Measurements from ENCODE around the gene STX7. TPM values are rescaled to one million over a fixed set of nuclear protein-coding genes. Genes with fewer than 3 reads are reported as not detected.
A peak's percentile ranks its signal among the peaks of the same experiment; 100 is the strongest.

STX7 gene
- total RNA-seq, 4 donors from 2014 or later = 23.7 to 34.1 (median 26.8) TPM

GRCh38 chr6:132484680-132485018 lies 28.3 kb downstream of the STX7 start:
- Histone ChIP-seq H3K4me1 (peaks cover 0 to 37% (median 0%) of the 10 kb centered on the region in 3 donors), H3K27ac (no peak overlapping the region), H3K9me3 (no peaks in the 10 kb centered on the region), H3K4me3 (no peak overlapping the region), H3K36me3 (peaks cover 0 to 10% (median 0%) of the 10 kb centered on the region in 3 donors), H3K27me3 (no peaks in the 10 kb centered on the region)
- TF ChIP-seq CTCF (IDR thresholded peaks at IDR 0.05) (no peak), POLR2A (IDR thresholded peaks at IDR 0.05) (no peak)
- 78 to 86% methylated on average over 4 of the region's 4 CpGs for WGBS, 2 donors
- no peak for DNase-seq
- intact Hi-C loops (cut with DNase I) = loop anchor here (5.0 kb wide), 1 partner anchor 202 kb away; no protein-coding TSS in a partner anchor

- TF ChIP-seq POLR2A (IDR thresholded peaks at IDR 0.05) = no peak
- TF ChIP-seq CTCF (IDR thresholded peaks at IDR 0.05) = peak; percentile 47 to 79 (median 69)
- Histone ChIP-seq H3K9me3 (no peaks in the 10 kb centered on the region), H3K4me1 (peaks cover 0 to 34% (median 0%) of the 10 kb centered on the region in 3 donors), H3K27me3 (no peaks in the 10 kb centered on the region), H3K36me3 (peaks cover 0 to 10% (median 0%) of the 10 kb centered on the region in 3 donors), H3K4me3 (no peak overlapping the region), H3K27ac (no peak overlapping the region)
- DNase-seq = no peak
- intact Hi-C loops (cut with DNase I) = loop anchor here (5.0 kb wide), 1 partner anchor 202 kb away; no protein-coding TSS in a partner anchor
- WGBS, 2 donors = 22% methylated on average over 9 of the region's 9 CpGs
Measured at GRCh38 chr6:132483779-132484679, 28.9 kb downstream of the STX7 start.

DNA sequence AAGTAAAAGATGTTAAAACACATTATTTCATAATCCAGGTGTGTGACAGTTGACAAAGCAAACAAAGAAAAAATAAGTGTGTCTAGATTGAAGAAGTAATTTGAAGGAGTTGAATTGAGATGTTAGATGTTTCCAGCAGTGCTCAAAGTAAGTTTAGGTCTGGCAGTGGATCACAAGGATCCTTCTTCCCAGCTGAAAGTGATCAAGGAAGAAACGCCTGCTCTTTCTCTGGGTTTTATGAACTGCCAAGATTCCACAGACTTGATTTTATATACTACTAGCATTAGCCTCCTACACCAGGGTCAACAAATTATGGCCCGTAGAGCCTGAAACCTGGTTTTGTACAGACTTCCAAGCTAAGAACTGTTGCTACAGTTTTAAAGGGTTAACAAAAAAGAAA lies 30.3 kb downstream of the STX7 start:
- TF ChIP-seq CTCF (IDR thresholded peaks at IDR 0.05) (no peak), POLR2A (IDR thresholded peaks at IDR 0.05) (no peak)
- no peaks in the 10 kb centered on the region for H3K9me3 ChIP-seq
- no peak for DNase-seq
- no peak overlapping the region for H3K27ac ChIP-seq
- intact Hi-C loops (cut with DNase I) = loop anchor here (5.0 kb wide), 1 partner anchor 200 kb away; no protein-coding TSS in a partner anchor
- H3K4me1 ChIP-seq = peaks cover 0 to 34% (median 0%) of the 10 kb centered on the region in 3 donors
- no peak overlapping the region for H3K4me3 ChIP-seq
- no peaks in the 10 kb centered on the region for H3K27me3 ChIP-seq
- peaks cover 0 to 10% (median 0%) of the 10 kb centered on the region in 3 donors for H3K36me3 ChIP-seq
- 53 to 65% methylated on average over 2 of the region's 2 CpGs for WGBS, 2 donors

DNA sequence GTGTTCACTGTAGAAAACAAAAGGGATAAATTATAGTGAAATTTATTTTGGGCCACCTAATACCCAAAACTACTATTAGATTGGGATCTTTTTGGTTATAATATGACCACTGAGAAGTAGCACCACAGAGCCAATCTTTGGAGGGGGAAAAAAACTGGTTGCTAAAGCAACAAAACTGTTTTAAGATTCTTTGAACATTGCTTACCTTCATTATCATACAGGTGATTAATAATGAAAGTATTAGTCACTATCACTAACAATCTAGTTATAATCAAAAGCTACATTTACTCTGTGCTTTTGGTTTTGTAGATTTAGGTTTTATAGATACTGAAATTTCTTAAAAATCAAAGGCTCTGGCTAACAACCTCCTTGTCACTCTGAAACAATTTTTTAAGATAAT lies 31.7 kb downstream of the STX7 start:
- no peaks in the 10 kb centered on the region for H3K36me3 ChIP-seq
- H3K27ac ChIP-seq = no peak overlapping the region
- no peaks in the 10 kb centered on the region for H3K27me3 ChIP-seq
- H3K4me1 ChIP-seq = peaks cover 0 to 34% (median 0%) of the 10 kb centered on the region in 3 donors
- H3K4me3 ChIP-seq = no peak overlapping the region
- no peak for TF ChIP-seq CTCF (IDR thresholded peaks at IDR 0.05)
- TF ChIP-seq POLR2A (IDR thresholded peaks at IDR 0.05) = no peak
- DNase-seq = no peak
- intact Hi-C loops (cut with DNase I) = loop anchor here (5.0 kb wide), 1 partner anchor 199 kb away; no protein-coding TSS in a partner anchor
- no peaks in the 10 kb centered on the region for H3K9me3 ChIP-seq

- intact Hi-C loops (cut with DNase I) = no loop called here
- Histone ChIP-seq H3K36me3 (peaks cover 0 to 11% (median 0%) of the 10 kb centered on the region in 3 donors), H3K27me3 (no peaks in the 10 kb centered on the region), H3K4me1 (peaks cover 0 to 34% (median 0%) of the 10 kb centered on the region in 3 donors), H3K9me3 (no peaks in the 10 kb centered on the region), H3K4me3 (no peak overlapping the region), H3K27ac (no peak overlapping the region)
- WGBS, 2 donors = 86 to 96% methylated on average over 2 of the region's 2 CpGs
- TF ChIP-seq CTCF (IDR thresholded peaks at IDR 0.05) = no peak
- no peak for TF ChIP-seq POLR2A (IDR thresholded peaks at IDR 0.05)
- no peak for DNase-seq
Measured at GRCh38 chr6:132479131-132479530, 33.8 kb downstream of the STX7 start.

Data from esophagus squamous epithelium (tissue), 5 donors.